H1 (cell line): ENCODE measurements around the gene CST7. TPM values are rescaled to one million over a fixed set of nuclear protein-coding genes. Genes with fewer than 3 reads are reported as not detected.

Experiments
- CREB1 ChIP-seq: IDR thresholded peaks from 2 replicates; pipeline ENCODE4 v1.6.1; 2012; ENCODE audit warnings: inconsistent platforms
- HDAC2 ChIP-seq, 2 experiments: fragments of 300-600 bp in 1 of 2; sonication (generic) in 1 of 2; IDR thresholded peaks; 2 replicates each; pipeline ENCODE4 v1.6.1; 2011 to 2012; ENCODE audit warnings: low read depth in 2 of 2, low read length in 2 of 2, mild to moderate bottlenecking in 2 of 2, moderate library complexity in 2 of 2, borderline replicate concordance in 1 of 2, inconsistent platforms in 1 of 2
- POLR2A ChIP-seq, 2 experiments: IDR thresholded peaks; 1 replicate in 1 of 2; 2 replicates in 1 of 2; pipeline ENCODE4 v1.6.1; 2011; ENCODE audit warnings: low read depth in 2 of 2, low read length in 2 of 2, mild to moderate bottlenecking in 2 of 2; ENCODE audit errors: control extremely low read depth in 1 of 2
- RXRA ChIP-seq: IDR thresholded peaks from 2 replicates; pipeline ENCODE4 v1.6.1; 2011; ENCODE audit warnings: low read depth, mild to moderate bottlenecking, low read length, moderate library complexity; ENCODE audit not compliant: insufficient read depth
- polyA plus RNA-seq, 7 experiments: library from polyadenylated mRNA; depleted of rRNA in 3 of 7; stranded (reverse) in 5 of 7; unstranded in 2 of 7; fragments of >200 nt in 5 of 7; fragments of 200-250 nt in 2 of 7; gene quantifications; 1 replicate in 5 of 7; 2 replicates in 1 of 7; 4 replicates in 1 of 7; pipeline versions ENCODE4 v1.2.1 to v1.2.3, GENCODE V29; 2011 to 2013; ENCODE audit warnings: missing spikeins in 2 of 7, mixed read lengths in 2 of 7
- total RNA-seq: library from RNA; stranded (reverse); fragmentation: NEBNext Ultra II Directional; extraction: Animal tissue kit (Norgen Biotek cat#: 25700); gene quantifications from 2 replicates; pipeline ENCODE4 v1.2.1, GENCODE V29; 2021
- TF ChIP-seq, protein P1 (sequence below): IDR thresholded peaks from 2 replicates; pipeline ENCODE4 v1.6.1; 2012; ENCODE audit warnings: inconsistent platforms

The CST7 gene
- total and polyA plus RNA-seq, 2 of the 8 experiments (the other 6 are each of a cell fraction or from before 2014, with no cell fraction given) = not detected

GRCh38 chr20:24935766-24936525 is 13.1 kb upstream of the CST7 start (continued):
- TF ChIP-seq RXRA (no peak), POLR2A (IDR thresholded peaks at IDR 0.05; ENCODE audit: control extremely low read depth in 1 of 2, low read depth in 2 of 2, low read length in 2 of 2) (no peak), HDAC2 (IDR thresholded peaks at IDR 0.05; ENCODE audit: borderline replicate concordance in 1 of 2, low read depth in 2 of 2, low read length in 2 of 2) (no peak), CREB1 (no peak)
- TF ChIP-seq, protein P1, sequence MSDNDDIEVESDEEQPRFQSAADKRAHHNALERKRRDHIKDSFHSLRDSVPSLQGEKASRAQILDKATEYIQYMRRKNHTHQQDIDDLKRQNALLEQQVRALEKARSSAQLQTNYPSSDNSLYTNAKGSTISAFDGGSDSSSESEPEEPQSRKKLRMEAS = no peak
- TF ChIP-seq, all 59 proteins: peak for 0
